ENCODE results near the gene GPN2.
"Not testable (repeated sequence)": the region's sequence is repeated elsewhere in the genome, so short reads cannot be mapped to it uniquely, and the experiment has no call there.

GPN2 gene

DNA sequence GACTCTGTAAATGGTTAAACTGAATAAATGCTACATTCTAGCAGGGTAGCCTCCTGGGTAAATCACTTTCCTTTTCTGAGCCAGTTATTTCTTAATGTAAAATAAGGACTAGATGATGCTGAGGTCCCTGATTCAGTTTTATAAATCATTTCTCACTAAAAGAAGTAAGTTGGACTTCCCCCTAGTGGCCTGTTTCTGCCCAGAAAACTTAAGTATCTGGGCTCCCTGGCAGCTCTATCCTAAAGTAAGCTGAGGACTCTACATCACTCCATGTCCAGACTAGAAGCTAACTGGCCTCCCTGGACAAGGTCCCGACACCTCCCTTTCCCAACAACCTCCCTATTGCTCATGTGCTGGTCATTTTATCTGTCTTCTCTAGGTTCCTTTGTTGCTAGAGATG, 3.0 kb downstream of the GPN2 start:
- TF ChIP-seq, protein P1, sequence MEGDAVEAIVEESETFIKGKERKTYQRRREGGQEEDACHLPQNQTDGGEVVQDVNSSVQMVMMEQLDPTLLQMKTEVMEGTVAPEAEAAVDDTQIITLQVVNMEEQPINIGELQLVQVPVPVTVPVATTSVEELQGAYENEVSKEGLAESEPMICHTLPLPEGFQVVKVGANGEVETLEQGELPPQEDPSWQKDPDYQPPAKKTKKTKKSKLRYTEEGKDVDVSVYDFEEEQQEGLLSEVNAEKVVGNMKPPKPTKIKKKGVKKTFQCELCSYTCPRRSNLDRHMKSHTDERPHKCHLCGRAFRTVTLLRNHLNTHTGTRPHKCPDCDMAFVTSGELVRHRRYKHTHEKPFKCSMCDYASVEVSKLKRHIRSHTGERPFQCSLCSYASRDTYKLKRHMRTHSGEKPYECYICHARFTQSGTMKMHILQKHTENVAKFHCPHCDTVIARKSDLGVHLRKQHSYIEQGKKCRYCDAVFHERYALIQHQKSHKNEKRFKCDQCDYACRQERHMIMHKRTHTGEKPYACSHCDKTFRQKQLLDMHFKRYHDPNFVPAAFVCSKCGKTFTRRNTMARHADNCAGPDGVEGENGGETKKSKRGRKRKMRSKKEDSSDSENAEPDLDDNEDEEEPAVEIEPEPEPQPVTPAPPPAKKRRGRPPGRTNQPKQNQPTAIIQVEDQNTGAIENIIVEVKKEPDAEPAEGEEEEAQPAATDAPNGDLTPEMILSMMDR (IDR thresholded peaks at IDR 0.05; ENCODE audit: insufficient read depth, low read depth, low read length, missing control alignments), result peak; percentile 43
- H3K4me3 ChIP-seq (ENCODE audit: low read depth, low read length), result no peak overlapping the region
- peak; percentile 45 for DNase-seq (ENCODE audit: low read depth)

DNA sequence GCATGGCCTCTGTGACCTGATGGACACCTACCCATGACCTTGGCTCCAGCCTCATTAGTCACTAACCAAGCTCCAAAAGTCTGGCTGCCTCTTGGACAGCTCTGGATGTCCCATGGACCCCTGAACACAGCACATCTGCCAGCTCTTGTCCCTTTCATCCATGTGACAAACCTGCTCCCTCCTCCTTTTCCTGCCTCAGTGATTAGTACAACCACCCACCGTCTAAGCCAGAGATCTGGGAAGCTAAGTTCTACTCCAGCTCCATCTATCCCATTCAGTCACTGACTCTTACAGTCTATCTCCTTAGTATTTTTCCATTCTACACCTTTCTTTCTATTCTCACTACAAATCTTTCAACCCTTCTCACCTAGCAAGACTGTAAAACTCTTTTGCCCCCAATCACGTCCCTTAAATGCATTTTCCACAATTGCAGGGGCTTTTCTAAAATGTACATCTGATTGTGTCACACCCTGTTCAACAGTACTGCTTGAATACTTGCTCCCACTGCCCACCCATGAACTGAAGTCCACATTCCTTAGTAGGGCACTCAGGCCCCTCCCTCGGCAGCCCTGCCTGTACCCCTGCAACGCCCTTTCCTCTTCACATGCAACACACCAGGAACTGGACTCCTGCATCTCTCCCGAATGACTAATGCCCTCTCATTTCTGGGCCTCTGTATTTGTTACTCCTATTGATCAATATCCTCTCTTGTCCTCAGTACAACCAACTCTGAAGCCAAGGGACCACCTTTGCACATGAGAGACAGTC, 7.2 kb downstream of the GPN2 start:
- TF ChIP-seq, protein P1 (IDR thresholded peaks at IDR 0.05; ENCODE audit: insufficient read depth, low read depth, low read length, missing control alignments), result no peak
- no peak overlapping the region for H3K4me3 ChIP-seq (ENCODE audit: low read depth, low read length)
- no peak for DNase-seq (ENCODE audit: low read depth)

DNA sequence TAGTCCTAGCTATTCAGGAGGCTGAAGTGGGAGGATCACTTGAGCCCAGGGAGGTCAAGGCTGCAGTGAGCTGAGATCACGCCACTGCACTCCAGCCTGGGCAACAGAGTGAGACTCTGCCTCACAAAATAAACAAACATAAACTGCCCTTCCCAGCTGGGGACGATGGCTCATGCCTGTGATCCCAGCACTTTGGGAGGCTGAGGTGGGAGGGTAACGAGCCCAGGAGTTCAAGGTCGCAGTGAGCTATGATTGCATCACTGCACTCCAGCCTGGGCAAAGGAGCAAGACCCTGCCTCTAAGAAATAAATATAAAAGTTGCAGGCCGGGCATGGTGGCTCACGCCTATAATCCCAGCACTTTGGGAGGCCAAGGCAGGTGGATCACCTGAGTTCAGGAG, 8.5 kb downstream of the GPN2 start:
- not testable (repeated sequence) for H3K4me3 ChIP-seq (ENCODE audit: low read depth, low read length); DNase-seq (ENCODE audit: low read depth)

DNA sequence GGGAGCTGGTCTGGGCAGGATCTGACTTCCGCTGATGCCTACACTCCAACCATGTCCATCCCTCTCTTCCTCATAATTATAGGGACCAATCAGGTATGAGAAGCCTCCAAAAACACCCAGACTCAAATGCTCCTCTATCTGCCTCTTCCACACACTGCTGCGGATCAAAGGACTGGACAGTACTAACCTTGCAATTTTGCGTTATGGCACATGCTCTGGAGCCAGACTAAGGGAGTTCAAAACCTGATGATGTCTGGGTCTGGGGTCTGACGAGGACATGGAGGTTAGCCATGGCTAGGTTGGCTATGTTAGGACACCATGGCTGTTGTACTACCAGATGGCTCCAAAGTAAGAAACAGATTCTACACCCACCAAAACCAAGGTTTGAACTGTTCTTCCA, 10.3 kb downstream of the GPN2 start:
- H3K4me3 ChIP-seq (ENCODE audit: low read depth, low read length), result no peak overlapping the region
- no peak for DNase-seq (ENCODE audit: low read depth)
- TF ChIP-seq, protein P1 (IDR thresholded peaks at IDR 0.05; ENCODE audit: insufficient read depth, low read depth, low read length, missing control alignments), result no peak

DNA sequence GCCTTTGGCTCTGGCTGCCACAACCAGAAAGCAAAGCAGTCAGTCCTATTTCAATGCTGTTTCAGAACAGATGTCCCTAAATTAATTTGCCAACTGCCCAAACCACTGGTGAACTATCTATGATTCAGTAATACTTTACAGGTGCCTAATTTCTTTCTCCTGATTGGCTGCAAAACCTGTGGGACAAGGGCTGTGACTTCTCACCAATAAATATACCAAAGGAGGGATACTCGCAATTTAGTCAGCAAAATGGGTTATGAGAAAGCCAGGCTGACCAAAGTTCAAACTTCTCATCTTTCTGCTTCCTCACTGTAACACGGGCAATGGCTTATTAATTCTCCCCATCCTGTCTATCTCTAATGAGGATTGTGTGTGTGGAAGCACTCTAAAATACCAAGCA, 12.8 kb downstream of the GPN2 start:
- H3K4me3 ChIP-seq (ENCODE audit: low read depth, low read length), result no peak overlapping the region
- no peak for DNase-seq (ENCODE audit: low read depth)
- TF ChIP-seq, protein P1 (IDR thresholded peaks at IDR 0.05; ENCODE audit: insufficient read depth, low read depth, low read length, missing control alignments), result no peak

DNA sequence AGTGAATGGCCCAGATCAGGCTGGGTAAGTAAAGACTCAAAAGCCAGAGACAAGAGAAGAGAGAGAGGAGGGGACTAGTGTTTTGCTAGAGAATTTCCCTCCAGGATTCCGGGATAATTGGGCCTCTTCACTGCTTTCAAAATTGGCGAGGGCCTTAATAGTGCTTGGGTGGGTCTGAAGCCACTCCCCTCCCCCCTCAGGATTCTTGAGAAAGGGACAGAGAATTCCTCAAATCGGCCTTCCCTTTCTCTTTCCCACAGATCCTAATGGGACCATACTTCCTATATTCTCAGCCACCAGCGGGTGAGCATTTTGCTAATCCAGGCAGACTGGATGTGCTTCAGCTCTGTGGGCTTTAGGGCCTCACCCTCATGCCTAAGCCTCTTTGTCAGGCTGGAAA, 15.2 kb downstream of the GPN2 start:
- no peak for DNase-seq (ENCODE audit: low read depth)
- TF ChIP-seq, protein P1 (IDR thresholded peaks at IDR 0.05; ENCODE audit: insufficient read depth, low read depth, low read length, missing control alignments), result no peak
- H3K4me3 ChIP-seq (ENCODE audit: low read depth, low read length), result no peak overlapping the region

DNA sequence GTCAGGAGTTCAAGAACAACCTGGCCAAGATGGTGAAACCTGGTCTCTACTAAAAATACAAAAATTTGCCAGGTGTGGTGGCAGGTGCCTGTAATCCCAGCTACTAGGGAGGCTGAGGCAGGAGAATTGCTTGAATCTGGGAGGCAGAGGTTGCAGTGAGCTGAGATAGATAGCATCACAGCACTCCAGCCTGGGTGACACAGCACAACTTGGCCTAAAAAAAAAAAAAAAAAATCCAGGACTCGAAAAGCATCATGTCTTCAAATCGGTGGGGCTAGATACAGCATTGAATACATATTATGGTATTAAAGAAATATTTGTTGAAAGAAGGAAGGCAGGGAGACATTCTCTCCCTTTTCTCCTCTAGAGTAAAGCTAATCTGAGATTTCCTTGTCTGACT, 17.0 kb downstream of the GPN2 start:
- DNase-seq (ENCODE audit: low read depth); H3K4me3 ChIP-seq (ENCODE audit: low read depth, low read length): not testable (repeated sequence)
